GM21423 (cell line): ENCODE data around the gene STX2.
"Not testable (repeated sequence)": the region's sequence is repeated elsewhere in the genome, so short reads cannot be mapped to it uniquely, and the experiment has no call there.

Experiments
- ATAC-seq: cut with Tn5 transposase; IDR thresholded peaks from one replicate; pipeline ENCODE4 v1.9.1; 2021; ENCODE audit warnings: mild to moderate bottlenecking, moderate library complexity; ENCODE audit not compliant: unreplicated experiment

Gene STX2

DNA sequence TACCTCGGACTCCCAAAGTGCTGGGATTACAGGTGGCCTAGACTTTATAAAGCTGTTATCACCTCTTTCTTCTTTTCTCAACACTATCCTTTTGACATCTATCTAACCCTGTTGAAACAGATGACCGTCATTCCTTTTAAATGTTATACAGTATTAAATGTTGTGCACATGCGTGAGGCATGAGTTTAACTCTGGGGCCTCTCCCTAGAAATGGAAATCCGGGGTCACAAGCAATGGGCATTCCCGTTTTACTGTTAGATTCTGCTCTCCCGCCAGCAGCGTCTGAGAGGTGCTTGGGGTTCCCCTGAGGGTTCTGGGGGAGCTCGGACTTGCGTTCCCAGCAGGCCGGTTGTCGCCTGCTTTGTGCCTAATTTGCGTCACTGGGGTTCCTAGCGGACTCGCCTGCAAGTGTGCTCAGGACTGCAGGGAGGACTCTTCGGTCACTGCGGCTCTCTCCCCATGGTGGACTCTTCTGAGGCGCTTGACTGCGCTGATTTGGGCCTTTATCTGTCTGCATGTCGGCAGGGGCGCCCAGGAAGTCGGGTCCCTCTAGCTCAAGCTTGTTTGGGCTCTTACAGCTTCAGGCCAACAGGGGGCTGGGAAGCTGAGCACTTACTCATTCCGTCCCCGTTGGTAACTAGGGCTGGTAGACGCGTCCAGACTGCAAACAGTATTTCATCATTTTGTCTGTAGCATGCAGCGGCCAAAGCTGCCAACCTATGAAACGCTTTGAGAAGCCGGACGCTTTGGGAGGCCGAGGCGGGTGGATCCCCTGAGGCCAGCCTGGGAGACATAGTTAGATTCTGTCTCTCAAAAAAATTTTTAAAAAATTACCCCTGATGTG lies 31.6 kb upstream of the STX2 start:
- peak; percentile 38 for ATAC-seq

DNA sequence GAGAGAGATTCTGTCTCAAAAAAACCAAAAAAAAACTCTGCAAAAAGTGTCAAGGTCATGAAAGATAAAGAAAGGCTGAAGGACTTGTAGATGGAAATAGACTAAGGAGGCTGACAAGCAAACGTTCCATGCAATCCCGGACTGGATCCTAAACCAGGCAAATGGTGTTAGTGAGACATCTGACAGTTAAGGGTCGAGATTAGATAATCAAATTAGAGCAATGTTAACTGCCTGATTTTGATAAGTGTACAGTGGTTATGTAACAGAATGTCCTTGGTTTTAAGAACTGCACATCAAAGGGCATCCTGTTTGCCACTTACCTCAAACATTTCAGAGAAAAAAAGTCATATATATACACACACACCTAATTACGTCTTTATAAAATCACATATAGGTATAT lies 29.4 kb upstream of the STX2 start:
- ATAC-seq, result no peak

DNA sequence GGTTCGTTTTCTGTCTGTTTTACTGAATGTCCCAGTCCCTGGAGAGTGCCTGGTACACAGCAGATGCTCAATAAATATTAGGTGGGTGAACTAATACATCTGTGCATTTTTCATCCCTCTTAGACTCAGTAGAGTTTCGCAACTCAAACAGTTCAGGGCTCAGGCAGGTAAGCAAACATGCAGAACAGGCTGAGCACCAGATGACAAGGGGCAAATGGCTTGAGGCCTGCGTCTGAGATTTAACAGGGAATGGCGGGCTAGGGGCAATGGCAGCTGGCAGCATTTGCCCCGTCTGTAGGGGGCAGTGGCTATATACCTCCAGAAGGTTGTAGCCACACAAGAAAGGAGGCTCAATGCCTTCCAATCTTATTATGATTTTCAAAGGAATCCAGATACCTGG lies 24.2 kb upstream of the STX2 start:
- ATAC-seq, result no peak

GRCh38 chr12:130862771-130863170 lies 23.7 kb upstream of the STX2 start:
- not testable (repeated sequence) for ATAC-seq

GRCh38 chr12:130862161-130862560 lies 23.1 kb upstream of the STX2 start:
- no peak for ATAC-seq

DNA sequence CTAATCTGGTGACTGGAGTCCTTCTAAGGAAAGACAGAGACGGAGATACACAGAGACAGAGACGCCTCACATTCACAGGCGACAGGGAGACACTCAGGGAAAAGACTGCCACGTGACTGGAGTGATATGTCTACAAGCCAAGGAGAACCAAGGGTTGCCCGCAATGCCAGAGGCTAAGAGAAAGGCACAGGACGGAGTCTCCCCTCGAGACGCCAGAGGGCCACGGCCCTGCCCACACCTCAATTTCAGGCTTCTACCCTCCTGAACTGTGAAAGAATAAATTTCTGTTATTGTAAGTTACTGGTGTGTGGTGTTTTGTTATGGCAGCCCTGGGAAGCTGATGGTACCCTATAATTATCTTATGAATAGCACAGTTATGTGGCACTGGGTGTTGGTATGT lies 21.3 kb upstream of the STX2 start:
- ATAC-seq, result no peak

GRCh38 chr12:130859161-130859560 lies 20.1 kb upstream of the STX2 start:
- ATAC-seq, result no peak

- no peak for ATAC-seq
These were observed 19.0 kb upstream of the STX2 start for GRCh38 chr12:130858084-130858483.

DNA sequence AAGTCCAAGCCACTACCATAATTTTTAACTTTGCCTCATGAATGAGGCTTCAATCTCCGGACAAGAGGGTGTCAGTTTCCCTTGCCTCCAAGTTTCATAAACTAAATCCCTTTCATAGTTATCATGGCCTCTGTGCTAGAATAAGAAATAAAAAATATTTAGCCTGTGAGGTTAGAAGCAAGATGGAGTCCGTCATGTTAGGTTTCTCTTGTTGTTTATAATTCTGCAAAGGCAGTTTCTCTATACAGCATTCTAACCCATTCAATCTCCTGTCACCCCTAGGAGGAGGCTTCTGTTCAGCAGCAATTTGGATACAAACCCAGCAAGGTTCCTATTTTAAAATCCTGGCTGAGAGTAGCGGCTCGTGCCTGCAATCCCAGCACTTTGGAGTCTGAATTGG lies 17.0 kb upstream of the STX2 start:
- no peak for ATAC-seq

DNA sequence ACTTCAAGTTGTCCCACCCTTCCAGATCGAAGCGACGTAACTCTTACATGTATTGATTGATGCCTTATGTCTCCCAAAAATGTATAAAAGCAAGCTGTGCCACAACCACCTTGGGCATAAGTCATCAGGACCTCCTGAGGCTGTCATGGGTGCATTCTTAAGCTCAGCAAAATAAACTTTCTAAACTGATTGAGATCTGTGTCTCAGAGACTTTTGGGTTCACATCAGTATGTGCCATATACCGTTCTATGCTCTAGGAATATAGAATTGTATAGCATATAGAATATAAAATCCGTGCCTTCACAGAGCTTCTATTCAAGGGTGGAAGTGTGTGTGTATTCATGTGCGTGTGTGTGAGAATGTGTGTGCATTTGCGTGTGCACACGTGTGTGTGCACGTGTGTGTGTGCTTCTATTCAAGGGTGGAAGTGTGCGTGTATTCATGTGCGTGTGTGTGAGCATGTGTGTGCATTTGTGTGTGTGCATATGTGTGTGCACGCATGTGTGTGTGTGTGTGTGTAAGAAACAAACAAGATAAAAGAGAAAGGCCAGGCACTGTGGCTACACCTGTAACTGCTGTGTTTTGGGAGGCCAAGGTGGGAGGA lies 11.5 kb upstream of the STX2 start:
- no peak for ATAC-seq

DNA sequence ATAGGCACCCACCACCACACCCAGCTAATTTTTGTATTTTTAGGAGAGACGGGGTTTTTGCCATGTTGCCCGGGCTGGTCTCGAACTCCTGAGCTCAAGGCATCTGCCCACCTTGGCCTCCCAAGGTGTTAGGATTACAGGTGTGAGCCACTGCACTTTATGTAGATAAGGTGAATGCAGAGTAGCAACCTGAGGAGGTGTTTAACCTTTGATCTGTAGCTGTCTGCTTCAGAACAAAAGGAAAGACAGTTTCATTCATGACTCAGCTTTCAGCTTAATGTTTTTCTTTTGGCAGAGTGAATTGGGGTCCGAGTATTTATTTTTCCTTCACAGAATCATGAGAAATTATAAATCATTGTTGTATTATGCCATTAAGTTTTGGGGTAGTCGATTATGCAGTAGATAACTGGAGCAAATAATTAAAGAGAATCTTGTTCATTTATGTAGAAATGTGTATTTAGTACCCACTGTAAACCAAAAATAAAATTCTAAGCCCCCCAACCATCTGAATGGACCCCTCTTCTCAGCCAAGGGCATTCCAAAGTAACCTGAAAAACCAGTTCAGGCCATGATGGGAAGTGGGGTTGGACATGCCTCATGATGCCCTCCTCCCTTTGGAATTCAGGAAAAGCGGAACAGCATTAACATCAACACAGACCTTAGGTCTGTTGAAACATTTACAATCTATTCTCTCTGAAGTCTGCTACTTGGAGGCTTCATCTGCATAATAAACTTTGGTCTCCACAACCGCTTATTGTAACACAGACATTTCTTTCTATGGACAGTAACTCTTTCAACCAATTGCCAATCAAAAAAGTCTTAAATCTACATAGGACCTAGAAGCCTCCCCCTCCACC lies 10.7 kb upstream of the STX2 start:
- ATAC-seq, result no peak

GRCh38 chr12:130848785-130849305 lies 9.8 kb upstream of the STX2 start:
- ATAC-seq, result not testable (repeated sequence)

GRCh38 chr12:130848105-130848504 lies 9.1 kb upstream of the STX2 start:
- ATAC-seq, result not testable (repeated sequence)

GRCh38 chr12:130847112-130847511 lies 8.1 kb upstream of the STX2 start:
- no peak for ATAC-seq

DNA sequence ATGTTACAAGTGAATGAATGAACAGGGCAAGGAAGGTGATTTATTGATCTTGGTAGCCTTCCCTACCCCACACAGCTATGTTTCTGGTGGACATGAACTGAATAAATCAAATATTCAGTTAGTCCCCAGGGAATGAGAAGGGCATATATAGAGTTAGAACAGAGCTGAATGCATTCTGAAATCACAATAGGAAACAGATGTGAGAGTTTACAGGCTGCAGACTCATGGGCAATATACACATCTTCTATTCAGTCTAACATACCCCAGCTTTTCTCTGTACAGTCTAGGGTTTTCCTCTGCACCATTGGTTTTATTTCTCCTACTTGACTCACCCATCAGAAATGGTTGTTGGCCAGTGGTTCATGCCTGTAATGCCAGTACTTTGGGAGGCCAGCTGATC lies 7.3 kb upstream of the STX2 start:
- ATAC-seq, result no peak

GRCh38 chr12:130839770-130840404 lies 837 bp upstream of the STX2 start:
- ATAC-seq, result no peak

DNA sequence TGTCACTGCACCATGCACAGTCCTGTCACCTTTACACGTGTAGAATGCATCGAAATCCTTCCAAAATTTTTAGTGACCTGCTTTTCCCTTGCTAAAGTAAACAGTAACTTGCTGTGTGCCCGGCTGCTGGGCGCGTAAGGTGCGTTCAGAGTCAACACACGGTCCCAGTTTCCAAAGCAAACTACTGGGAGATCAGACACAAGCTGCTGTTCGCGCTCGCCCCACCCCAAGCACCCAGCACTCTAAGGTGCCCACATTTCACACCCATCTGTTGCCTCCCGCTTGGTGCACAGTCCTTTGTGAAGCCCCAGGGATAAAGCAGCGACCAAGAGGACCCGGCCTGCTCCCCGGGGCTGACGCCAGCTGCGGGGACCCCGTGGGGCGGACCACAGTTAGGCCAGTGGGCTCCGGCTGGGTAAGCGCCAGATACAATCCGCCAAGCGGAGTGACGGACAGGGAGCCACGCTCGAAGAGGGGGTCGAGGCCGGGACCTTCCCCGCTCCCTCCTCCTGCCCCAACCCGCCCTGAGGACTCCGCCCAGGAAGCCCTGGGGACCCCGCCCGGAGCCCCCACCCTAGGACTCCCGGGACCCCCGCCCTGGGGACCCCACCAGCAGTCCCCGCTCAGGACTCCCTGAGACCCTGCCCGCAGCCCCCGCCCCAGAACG lies 633 bp downstream of the STX2 start:
- ATAC-seq, result peak; percentile 19

DNA sequence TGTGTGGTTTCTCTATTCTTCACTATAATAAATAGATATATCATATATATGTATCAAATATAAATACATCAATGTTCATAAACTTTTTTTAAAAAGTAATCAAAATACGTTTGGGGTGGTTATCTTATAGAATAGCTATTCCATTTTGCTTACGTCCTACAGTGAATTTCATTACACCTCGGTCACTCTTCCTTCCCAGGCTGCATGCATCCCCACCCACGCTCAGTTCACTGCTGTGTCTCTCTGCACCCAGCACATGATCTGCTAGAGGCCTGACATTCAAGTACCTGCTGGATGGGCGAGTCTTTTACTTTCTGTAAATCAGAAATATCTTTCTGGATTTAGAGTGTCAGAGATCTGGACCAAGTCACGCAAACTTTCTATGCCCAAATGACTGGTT lies 3.6 kb downstream of the STX2 start:
- ATAC-seq, result no peak

GRCh38 chr12:130835011-130835410 lies 4.0 kb downstream of the STX2 start:
- no peak for ATAC-seq

- ATAC-seq, result no peak
These were observed 6.4 kb downstream of the STX2 start for GRCh38 chr12:130832561-130833209.
